ENCODE measurements around the gene PRKAG2.

- TF ChIP-seq CTCF (IDR thresholded peaks at IDR 0.05; ENCODE audit: low read depth, low read length, poor library complexity, severe bottlenecking) = no peak
- no peak for TF ChIP-seq EZH2phosphoT487 (IDR thresholded peaks at IDR 0.05; ENCODE audit: borderline replicate concordance, low read length)
Observed at GRCh38 chr7:151721236-151721635, 155.7 kb downstream of the PRKAG2 start.

Data from DOHH2 (cell line).